NCI-H1694 (cell line): ENCODE measurements around the gene CERCAM.
"Not testable (repeated sequence)": the region's sequence is repeated elsewhere in the genome, so short reads cannot be mapped to it uniquely, and the experiment has no call there.

ENCODE experiments used
- DNase-seq: peaks from one replicate; lab custom pipeline; 2025; lab: John Stamatoyannopoulos, UW

CERCAM gene

GRCh38 chr9:128393145-128393775 lies 27.4 kb upstream of the CERCAM start:
- no peak for DNase-seq

GRCh38 chr9:128393970-128394369 lies 26.7 kb upstream of the CERCAM start:
- no peak for DNase-seq

GRCh38 chr9:128394379-128395168 lies 26.1 kb upstream of the CERCAM start:
- no peak for DNase-seq

- no peak for DNase-seq
Measured at GRCh38 chr9:128396970-128397613, 23.6 kb upstream of the CERCAM start.

DNA sequence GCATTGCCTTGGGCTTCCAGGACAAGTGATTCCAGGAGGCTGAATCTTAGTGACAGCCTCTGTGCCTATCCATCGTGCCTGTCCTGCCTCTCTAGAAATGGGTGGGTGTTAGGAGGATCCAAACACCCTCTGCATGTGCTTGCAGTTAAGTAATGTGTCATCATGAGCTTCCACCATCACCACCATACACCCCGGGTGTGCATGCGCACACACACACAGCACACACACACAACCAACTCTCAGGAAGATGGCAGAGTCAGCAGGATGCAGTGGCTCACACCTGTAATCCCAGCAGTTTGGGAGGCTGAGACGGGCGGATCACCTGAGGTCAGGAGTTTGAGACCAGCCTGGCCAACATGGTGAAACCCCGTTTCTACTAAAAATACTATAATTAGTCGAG lies 22.8 kb upstream of the CERCAM start:
- DNase-seq: no peak

DNA sequence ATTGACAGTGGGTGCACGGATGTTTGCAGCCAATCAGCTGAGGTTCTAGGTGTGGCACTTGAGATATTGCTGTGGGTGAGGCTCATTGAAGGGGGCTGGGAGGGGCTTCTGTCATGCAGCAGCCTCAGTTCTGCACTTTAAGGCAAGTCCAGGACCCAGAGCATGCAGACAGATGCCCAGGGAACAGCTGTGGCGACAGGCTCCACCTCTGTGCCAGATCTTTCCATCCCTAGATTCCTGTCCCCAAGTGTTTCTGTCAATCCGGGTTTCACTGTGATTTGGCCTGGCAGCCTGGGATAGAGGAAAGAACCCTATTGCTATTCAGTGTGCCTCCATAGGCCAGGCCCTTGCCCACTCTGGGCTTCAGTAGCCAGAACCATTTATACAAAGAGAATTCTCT lies 20.8 kb upstream of the CERCAM start:
- DNase-seq: no peak

DNA sequence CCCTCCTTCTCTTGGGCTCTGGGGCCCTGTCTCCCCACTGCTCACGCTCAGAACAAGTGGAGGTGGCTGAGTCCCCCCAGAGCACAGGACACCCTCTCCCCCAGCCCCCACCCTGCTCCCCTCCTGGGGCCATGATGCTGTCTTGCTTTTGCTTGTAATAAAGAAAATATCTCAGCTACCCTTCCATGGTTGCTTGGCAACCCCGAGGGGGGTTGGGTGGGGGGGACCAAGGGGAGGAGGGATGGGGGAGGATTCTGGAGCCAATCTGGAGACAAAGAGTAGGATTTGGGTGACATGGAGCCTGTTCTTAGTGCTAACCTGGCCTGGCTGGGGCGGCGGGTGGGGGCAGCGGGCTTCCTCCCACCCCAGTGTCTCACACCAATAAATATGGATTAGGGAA lies 16.1 kb upstream of the CERCAM start:
- no peak for DNase-seq

GRCh38 chr9:128405077-128405779 lies 15.4 kb upstream of the CERCAM start:
- DNase-seq: no peak

DNA sequence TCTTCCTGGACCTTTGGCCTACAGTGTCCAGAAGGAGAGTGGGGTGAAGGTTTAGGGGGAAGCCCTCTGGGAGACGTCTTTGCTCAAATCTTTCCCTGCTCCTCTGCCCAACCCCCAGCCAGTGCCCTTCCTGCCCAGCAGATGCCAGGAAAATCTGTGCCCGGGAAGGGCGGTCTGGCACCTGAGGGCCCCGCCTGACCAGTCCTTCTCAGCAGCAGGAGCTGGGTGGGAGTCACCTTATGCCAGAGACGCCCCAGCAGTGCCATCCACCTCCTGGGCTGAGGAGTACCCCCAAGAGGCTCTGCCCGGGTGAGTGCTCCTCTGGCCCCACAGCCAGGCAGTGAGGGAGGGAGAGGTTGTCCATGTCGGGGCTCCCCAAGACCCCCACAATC lies 14.9 kb upstream of the CERCAM start:
- DNase-seq: no peak

DNA sequence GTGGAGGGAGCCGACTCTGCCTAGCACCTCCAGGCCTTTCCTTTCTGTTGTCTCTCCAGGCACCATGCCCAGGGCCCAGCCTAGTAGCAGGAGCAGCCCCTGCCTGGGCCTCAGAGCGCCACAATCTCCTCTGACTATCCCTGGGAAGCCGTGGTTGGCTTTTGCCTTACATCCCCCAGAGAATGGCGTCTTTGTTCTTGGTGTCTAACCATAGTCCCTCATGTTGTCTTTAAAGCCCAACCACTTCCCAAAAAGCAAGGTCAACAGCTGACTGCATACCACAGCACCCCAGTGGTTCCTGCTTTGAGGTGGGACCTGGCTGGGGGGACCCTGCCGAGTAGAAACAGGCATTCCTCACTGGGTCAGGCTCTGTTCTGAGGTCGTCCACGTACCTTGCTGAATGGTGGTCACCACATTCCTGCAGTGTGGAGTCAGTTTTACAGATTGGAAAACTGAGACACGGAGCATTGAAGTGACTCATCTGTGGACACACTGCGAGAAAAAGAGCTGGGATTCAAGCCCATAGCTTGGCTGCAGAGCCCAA lies 13.7 kb upstream of the CERCAM start:
- DNase-seq: no peak

GRCh38 chr9:128408963-128409431 lies 11.7 kb upstream of the CERCAM start:
- no peak for DNase-seq

- DNase-seq: no peak
Measured at GRCh38 chr9:128409450-128409849, 11.2 kb upstream of the CERCAM start.

DNA sequence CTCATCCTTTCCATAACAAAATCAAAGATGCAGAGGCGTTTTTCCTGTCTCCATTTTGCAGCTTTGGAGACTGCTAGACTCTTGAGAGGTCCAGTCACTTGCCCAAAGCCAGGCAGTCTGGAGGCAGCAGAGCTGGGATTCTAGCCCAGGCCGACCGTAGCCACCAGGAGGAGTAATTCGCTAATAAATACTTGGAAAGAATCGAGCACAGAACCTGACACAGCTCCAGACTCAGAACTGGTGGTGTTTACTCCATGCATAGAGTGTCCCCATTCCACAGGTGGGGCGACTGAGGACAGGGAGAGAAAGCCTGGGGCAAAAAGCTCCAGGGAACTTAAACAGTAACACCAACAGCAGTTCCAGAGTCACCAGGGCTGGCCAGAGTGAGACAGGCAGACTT lies 10.7 kb upstream of the CERCAM start:
- no peak for DNase-seq

DNA sequence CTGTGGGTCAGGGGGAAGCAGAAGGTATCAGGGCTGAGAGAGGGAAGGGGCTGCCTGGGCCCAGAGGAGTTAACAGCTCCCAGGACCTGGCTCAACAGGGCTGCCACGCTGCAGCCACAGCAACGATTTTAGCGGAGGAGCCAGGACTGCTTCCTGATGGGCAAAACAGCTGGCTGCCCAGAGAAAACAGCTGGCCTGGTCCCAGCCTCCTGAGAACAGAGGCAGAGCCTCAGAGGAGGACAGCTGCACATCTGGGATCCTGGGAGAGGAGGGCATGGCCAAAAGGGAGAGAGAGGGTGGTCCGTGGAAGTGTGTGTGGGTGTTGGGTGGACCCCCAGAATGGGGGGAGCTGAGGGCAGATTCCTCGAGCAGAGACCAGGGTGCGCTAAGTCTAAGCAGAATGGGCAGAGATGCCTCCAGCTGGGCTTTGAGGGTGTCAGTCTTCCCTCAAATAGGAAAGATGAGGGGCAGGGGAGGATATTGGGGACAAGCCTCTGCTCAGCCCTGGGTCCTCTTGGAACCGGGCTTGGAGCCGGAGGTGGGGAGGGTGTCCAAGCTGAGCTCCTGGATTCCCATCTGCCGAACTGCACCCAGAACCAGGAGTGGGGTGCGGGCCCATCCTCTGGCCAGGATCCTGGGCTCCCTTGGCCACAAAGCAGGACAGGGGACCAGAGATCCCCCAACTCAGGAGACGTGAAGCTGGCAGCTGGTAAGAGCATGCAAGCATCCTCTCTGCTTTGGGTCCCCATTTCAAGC lies 9.1 kb upstream of the CERCAM start:
- DNase-seq: no peak

DNA sequence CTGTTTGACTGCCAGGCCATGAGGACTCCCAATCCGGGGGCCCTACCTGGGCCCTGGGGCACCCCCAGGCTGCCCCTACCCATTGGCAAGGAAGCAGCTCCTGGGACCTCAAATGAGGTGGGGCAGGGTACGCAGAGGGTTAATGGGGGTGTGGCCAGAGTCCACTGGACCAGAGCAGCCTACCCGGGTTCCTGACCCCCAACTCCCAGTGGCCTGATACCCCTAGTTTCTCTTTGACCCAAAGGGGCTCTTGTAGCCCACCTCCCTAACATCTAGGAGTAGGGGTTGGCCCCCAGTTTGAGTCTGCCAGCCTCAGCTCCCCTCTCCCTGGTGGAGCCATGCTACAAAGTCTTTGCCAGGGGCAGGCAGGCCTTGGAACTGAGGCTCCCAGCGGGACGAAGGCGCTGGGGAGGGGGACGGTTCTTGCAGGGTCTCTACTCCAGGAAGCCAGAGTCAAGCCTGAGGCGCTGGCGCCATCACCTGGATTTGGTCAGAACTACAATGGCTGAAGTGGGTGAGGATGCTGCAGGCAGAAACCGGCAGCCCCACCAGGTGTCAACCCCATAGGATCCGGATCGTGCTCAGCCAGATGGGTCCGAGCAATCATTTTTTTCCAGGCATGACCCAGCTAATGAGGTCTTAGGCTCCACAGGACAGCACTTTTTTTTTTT lies 8.4 kb upstream of the CERCAM start:
- DNase-seq: peak; percentile 70

DNA sequence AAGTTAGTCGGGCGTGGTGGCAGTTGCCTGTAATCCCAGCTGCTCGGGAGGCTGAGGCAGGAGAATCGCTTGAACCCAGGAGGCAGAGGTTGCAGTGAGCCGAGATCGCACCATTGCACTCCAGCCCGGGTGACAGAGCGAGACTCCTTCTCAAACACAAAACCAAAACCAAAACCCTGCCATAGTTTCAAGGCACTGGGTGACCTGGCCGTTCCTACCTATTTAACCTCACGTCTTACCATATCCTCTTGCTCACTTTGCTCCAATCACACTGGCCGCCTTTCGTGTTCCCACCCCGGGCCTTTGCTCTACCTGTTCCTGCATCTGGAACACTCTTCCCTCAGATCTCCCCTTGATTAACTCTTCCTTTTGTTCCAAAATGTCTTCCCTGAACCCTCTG lies 6.9 kb upstream of the CERCAM start:
- DNase-seq: not testable (repeated sequence)

DNA sequence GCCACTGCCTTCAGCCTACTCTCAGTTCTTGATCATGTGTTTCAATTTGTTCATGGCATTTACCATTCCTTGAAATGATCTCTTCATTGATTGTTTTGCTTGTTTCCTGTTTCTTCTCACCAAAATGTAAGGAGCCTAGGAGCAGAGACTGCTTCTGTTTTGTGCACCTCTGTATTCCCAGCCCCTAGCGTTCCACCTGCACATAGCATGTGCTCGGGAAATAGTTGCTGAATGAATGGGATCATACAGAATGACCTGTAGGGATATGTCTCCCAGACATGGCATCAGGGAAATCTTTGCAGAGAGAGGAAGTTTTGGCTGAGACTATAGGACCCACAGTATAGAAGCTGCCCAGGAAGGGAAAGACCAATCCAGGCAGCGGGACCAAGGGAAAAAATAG lies 6.2 kb upstream of the CERCAM start:
- no peak for DNase-seq

DNA sequence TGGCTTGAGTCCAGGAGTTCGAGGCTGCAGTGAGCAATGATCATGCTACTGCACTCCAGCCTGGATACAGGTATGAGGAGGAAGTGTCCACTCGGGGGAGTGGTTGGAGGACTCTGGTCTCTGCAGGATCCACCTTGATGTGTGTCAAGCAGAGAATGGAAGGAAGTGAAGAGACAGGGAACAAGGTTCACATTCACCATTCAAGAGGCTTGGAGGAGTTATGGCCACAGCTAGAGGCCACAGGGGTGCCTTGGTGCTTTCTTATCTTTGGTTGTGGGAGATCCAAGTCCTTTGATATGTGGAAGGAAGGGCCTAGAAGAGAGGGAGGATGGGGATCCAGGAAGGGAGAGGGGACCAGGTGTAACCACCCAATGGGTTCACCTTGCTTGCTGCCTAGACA lies 5.4 kb upstream of the CERCAM start:
- DNase-seq: no peak

GRCh38 chr9:128416014-128416413 lies 4.6 kb upstream of the CERCAM start:
- no peak for DNase-seq

GRCh38 chr9:128416432-128417019 lies 4.1 kb upstream of the CERCAM start:
- no peak for DNase-seq
